Astrocyte (in vitro differentiated cells and primary cell): ENCODE data around the gene LRIT3. TPM values are rescaled to one million over a fixed set of nuclear protein-coding genes. Genes with fewer than 3 reads are reported as not detected.

Experiments used
- DNase-seq: peaks from one replicate; pipeline ENCODE4 v3.0.0-alpha.2; 2010; ENCODE audit warnings: low read depth
- FAIRE-seq: peaks from 2 replicates; lab custom pipeline; 2011; peaks lifted over from hg19 to GRCh38; lab: Jason Lieb, UNC
- H2AFZ ChIP-seq: 2 replicates; pipeline ENCODE4 v1.6.0; 2012; ENCODE audit warnings: low read depth, low read length, inconsistent platforms
- H3K27ac ChIP-seq: 2 replicates; pipeline ENCODE4 v1.5.1; 2011; ENCODE audit warnings: low read depth, low read length, inconsistent platforms
- H3K27me3 ChIP-seq: 2 replicates; pipeline ENCODE4 v1.6.0; 2011; ENCODE audit warnings: low read length, inconsistent platforms; ENCODE audit not compliant: insufficient read depth
- H3K36me3 ChIP-seq: 2 replicates; pipeline ENCODE4 v1.5.1; 2011; ENCODE audit warnings: low read length, inconsistent platforms; ENCODE audit not compliant: insufficient read depth
- H3K4me1 ChIP-seq: 2 replicates; pipeline ENCODE4 v1.5.1; 2011; ENCODE audit warnings: low read length, inconsistent platforms; ENCODE audit not compliant: insufficient read depth
- H3K4me2 ChIP-seq: 2 replicates; pipeline ENCODE4 v1.6.0; 2012; ENCODE audit warnings: low read length, inconsistent platforms
- H3K4me3 ChIP-seq: 2 replicates; pipeline ENCODE4 v1.5.1; 2011; ENCODE audit warnings: low read depth, mild to moderate bottlenecking, low read length, inconsistent platforms; ENCODE audit not compliant: insufficient read depth
- H3K79me2 ChIP-seq: 2 replicates; pipeline ENCODE4 v1.6.0; 2012; ENCODE audit warnings: mild to moderate bottlenecking, low read length, inconsistent platforms; ENCODE audit not compliant: insufficient read depth
- H3K9ac ChIP-seq: 2 replicates; pipeline ENCODE4 v1.6.0; 2012; ENCODE audit warnings: mild to moderate bottlenecking, low read length, inconsistent platforms
- H3K9me3 ChIP-seq: 2 replicates; pipeline ENCODE4 v1.5.1; 2012; ENCODE audit warnings: low read depth, mild to moderate bottlenecking, low read length, inconsistent platforms; ENCODE audit not compliant: insufficient read depth
- H4K20me1 ChIP-seq: 2 replicates; pipeline ENCODE4 v1.6.0; 2012; ENCODE audit warnings: low read length, inconsistent platforms; ENCODE audit not compliant: insufficient read depth
- H3K27ac Mint-ChIP-seq: one replicate; pipeline ENCODE4 v1.8.0; 2021; ENCODE audit warnings: mild to moderate bottlenecking, mixed read lengths; ENCODE audit not compliant: unreplicated experiment
- H3K27me3 Mint-ChIP-seq: one replicate; pipeline ENCODE4 v1.8.0; 2021; ENCODE audit warnings: low read depth, mixed read lengths; ENCODE audit not compliant: unreplicated experiment
- H3K36me3 Mint-ChIP-seq: one replicate; pipeline ENCODE4 v1.8.0; 2021; ENCODE audit warnings: low read depth, mixed read lengths; ENCODE audit not compliant: unreplicated experiment
- H3K4me1 Mint-ChIP-seq: one replicate; pipeline ENCODE4 v1.8.0; 2021; ENCODE audit warnings: low read depth, mixed read lengths; ENCODE audit not compliant: unreplicated experiment
- H3K4me3 Mint-ChIP-seq: one replicate; pipeline ENCODE4 v1.8.0; 2021; ENCODE audit warnings: mild to moderate bottlenecking, moderate library complexity, mixed read lengths; ENCODE audit not compliant: unreplicated experiment
- H3K9me3 Mint-ChIP-seq: one replicate; pipeline ENCODE4 v1.8.0; 2021; ENCODE audit warnings: mild to moderate bottlenecking, mixed read lengths; ENCODE audit not compliant: unreplicated experiment
- CTCF ChIP-seq: IDR thresholded peaks from 2 replicates; pipeline ENCODE4 v1.5.1; 2011; ENCODE audit warnings: low read depth, mild to moderate bottlenecking, inconsistent platforms, low read length, moderate library complexity; ENCODE audit not compliant: insufficient read depth
- EZH2 ChIP-seq: IDR thresholded peaks from 2 replicates; pipeline ENCODE4 v1.6.1; 2012; ENCODE audit warnings: mild to moderate bottlenecking, low read length, inconsistent platforms; ENCODE audit not compliant: insufficient read depth
- total RNA-seq: library from RNA; stranded (reverse); gene quantifications from 2 replicates; pipeline ENCODE4 v1.2.1, GENCODE V29; 2021

The LRIT3 gene
- total RNA-seq, 1 donor from 2014 or later, result 0.11 TPM

- Histone ChIP-seq H3K9ac (no peak overlapping the region), H3K4me2 (no peak overlapping the region), H3K27ac (no peak overlapping the region), H3K79me2 (no peaks in the 10 kb centered on the region), H3K9me3 (no peaks in the 10 kb centered on the region), H3K4me3 (no peak overlapping the region), H2AFZ (no peak overlapping the region), H3K4me1 (no peaks in the 10 kb centered on the region), H3K36me3 (no peaks in the 10 kb centered on the region), H3K27me3 (no peaks in the 10 kb centered on the region), H4K20me1 (no peaks in the 10 kb centered on the region)
- TF ChIP-seq EZH2, result no peak
- no peak for TF ChIP-seq CTCF
- no peaks in the 10 kb centered on the region for H3K27me3 Mint-ChIP-seq
- FAIRE-seq (no peak), DNase-seq (no peak)
- no peaks in the 10 kb centered on the region for H3K36me3 Mint-ChIP-seq
- H3K9me3 Mint-ChIP-seq, result peaks cover 14% of the 10 kb centered on the region
- H3K4me1 Mint-ChIP-seq, result no peaks in the 10 kb centered on the region
- H3K4me3 Mint-ChIP-seq, result no peak overlapping the region
- no peak overlapping the region for H3K27ac Mint-ChIP-seq
These were observed 54.8 kb downstream of the LRIT3 start for GRCh38 chr4:109902559-109903251.

GRCh38 chr4:109908731-109909130 is 60.8 kb downstream of the LRIT3 start:
- no peaks in the 10 kb centered on the region for H3K27me3 Mint-ChIP-seq
- H3K27ac Mint-ChIP-seq, result no peak overlapping the region
- Histone ChIP-seq H3K27ac (no peak overlapping the region), H3K36me3 (no peaks in the 10 kb centered on the region), H3K4me2 (no peak overlapping the region), H3K9ac (no peak overlapping the region), H3K79me2 (no peaks in the 10 kb centered on the region), H4K20me1 (no peaks in the 10 kb centered on the region), H3K27me3 (no peaks in the 10 kb centered on the region), H3K4me3 (no peak overlapping the region), H3K4me1 (peaks cover 6% of the 10 kb centered on the region), H2AFZ (no peak overlapping the region), H3K9me3 (no peaks in the 10 kb centered on the region)
- peaks cover 2% of the 10 kb centered on the region for H3K9me3 Mint-ChIP-seq
- DNase-seq (no peak), FAIRE-seq (no peak)
- H3K36me3 Mint-ChIP-seq, result no peaks in the 10 kb centered on the region
- no peak for TF ChIP-seq CTCF
- no peak for TF ChIP-seq EZH2
- peaks cover 11% of the 10 kb centered on the region for H3K4me1 Mint-ChIP-seq
- H3K4me3 Mint-ChIP-seq, result no peak overlapping the region

- FAIRE-seq, result no peak
- no peaks in the 10 kb centered on the region for H3K36me3 Mint-ChIP-seq
- Histone ChIP-seq H3K9ac (no peak overlapping the region), H3K4me1 (peaks cover 6% of the 10 kb centered on the region), H2AFZ (no peak overlapping the region), H3K36me3 (no peaks in the 10 kb centered on the region), H3K27me3 (no peaks in the 10 kb centered on the region), H3K9me3 (no peaks in the 10 kb centered on the region), H3K4me3 (no peak overlapping the region), H3K4me2 (no peak overlapping the region), H4K20me1 (no peaks in the 10 kb centered on the region), H3K27ac (no peak overlapping the region), H3K79me2 (no peaks in the 10 kb centered on the region)
- H3K27ac Mint-ChIP-seq, result no peak overlapping the region
- no peaks in the 10 kb centered on the region for H3K27me3 Mint-ChIP-seq
- DNase-seq, result no peak
- TF ChIP-seq EZH2 (no peak), CTCF (no peak)
- H3K4me1 Mint-ChIP-seq, result peaks cover 11% of the 10 kb centered on the region
- no peak overlapping the region for H3K4me3 Mint-ChIP-seq
- H3K9me3 Mint-ChIP-seq, result peaks cover 2% of the 10 kb centered on the region
These were observed 62.3 kb downstream of the LRIT3 start for GRCh38 chr4:109910256-109910655.
